GM18858 (cell line): ENCODE results near the gene CNOT4.
"Not testable (repeated sequence)": the region's sequence is repeated elsewhere in the genome, so short reads cannot be mapped to it uniquely, and the experiment has no call there.

ENCODE experiments used
- ATAC-seq: cut with Tn5 transposase; IDR thresholded peaks from one replicate; pipeline ENCODE4 v1.9.1; 2021; ENCODE audit not compliant: unreplicated experiment

Gene CNOT4

DNA sequence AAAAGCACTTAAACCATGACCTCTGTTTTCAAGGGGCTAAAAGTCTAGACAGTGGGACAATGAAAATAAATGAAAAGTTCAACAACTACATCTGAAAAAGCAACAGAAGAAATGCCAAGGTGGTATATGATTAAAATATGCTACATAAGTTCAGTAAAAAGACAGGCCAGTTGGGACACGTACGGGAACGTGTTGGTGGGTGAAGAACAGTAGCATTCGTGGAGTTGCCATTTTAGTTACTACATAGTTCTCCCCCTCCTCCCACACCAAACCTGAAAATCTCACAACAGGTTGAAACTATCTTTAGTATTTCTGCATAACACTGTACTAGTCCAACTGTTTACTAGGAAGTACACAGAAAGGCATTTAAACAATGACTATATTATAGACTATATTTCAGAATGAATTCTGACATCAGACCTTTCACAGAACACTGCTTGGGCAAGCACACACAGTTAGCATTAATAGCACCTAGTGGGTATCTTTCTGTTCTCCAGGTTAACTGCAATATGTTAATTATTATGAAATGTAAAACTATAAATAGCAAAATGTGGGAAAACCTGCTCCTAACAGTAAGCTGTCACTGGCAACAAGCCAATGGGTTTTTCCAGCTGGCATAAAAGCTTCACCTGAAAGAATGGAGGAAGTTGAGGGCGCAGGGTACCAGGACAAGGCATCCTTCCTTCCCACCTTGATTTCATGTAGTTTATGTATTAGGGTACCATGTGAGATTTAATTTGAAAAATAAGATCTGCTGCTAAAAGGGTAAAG, 141.3 kb downstream of the CNOT4 start:
- ATAC-seq: no peak

DNA sequence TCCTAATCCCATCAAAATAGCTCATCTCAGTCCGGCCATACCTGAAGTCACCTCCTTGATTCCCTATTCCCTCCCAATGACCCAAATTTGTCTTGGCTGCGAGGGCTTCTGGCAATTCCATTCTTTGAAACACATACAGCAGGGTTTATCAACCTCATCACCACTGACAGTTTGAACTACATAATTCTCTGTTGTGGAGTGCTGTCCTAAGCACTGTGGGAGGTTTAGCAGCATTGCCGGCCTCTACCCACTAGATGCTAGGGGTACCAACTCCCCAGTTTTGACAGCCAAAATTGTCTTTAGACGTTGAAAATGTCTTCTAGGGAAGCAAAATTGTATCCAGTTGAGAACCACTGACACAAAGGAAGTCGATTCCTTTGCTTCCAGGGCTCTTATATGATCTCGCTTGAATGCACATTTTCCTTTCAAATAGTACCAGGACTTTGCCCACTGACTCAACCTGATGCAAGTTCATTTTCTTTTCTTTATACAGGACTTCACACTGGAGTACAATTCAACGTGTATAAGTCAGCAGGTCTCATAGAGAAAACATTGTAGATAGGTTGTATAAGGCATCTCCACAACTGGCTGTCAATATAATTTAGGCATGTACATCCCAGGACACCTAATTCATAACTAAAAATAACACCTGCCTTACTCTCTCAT, 142.9 kb downstream of the CNOT4 start:
- no peak for ATAC-seq

DNA sequence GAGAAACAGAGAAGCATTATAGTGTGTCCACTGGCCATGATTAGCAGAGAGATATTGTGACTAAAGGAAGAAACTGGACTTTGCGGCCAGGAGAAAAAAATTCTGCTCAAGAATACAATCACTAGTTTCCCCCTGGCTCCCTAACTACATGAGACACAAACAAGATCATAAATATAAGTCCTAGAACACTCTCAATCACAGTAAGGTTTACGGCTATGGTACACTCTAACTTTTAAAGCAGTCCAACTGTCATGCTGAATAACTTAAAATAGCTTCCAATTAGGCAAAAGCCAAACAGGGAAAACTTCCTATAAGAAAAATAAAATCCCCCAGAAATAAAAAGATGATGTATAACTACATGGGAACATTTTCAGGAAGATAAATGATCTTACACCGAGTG, 144.2 kb downstream of the CNOT4 start:
- no peak for ATAC-seq

- ATAC-seq: no peak
Measured at GRCh38 chr7:135364206-135364605, 145.7 kb downstream of the CNOT4 start.

- no peak for ATAC-seq
Measured at GRCh38 chr7:135362871-135363270, 147.0 kb downstream of the CNOT4 start.

GRCh38 chr7:135361788-135362187, 148.1 kb downstream of the CNOT4 start:
- no peak for ATAC-seq

GRCh38 chr7:135359615-135360014, 150.3 kb downstream of the CNOT4 start:
- no peak for ATAC-seq

GRCh38 chr7:135355377-135356048, 154.4 kb downstream of the CNOT4 start:
- ATAC-seq: peak; percentile 46

DNA sequence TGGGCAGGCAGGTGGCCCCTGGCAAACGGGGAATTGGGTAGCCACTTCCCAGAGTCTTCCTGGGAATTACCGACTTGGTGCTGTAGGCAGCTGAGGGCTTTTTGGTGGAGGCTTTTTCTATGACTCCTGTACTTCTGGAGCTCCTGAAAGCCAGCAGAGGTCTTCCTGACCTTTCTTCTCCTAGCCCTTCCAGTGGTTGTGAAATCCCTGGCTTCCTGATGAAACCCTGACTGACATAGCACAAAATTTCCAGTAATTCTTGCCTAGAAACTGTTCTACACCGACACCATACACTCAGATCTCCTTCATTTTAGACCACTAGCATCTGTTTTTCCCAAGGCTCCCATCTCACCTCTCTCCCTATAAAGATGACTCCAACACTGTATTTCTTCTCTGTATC, 156.1 kb downstream of the CNOT4 start:
- no peak for ATAC-seq

DNA sequence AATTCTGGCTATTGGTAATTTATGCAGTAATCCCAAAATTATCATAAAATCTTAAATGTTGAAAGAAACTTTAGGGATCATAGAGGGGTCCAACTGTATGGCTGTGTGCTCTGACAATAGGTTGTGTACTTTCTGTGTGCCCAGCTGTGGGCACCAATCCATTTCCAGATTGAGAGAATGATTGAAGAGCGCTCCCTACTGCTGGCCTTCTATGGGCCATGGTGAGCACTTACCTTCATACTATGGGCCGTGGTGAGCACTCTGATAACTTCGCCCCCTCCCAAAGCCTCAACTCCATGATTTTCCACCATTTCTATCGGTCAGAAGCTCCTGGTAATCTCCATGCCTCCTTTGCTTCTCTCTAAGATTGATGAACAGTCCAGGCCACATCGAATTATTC, 157.6 kb downstream of the CNOT4 start:
- ATAC-seq: no peak

DNA sequence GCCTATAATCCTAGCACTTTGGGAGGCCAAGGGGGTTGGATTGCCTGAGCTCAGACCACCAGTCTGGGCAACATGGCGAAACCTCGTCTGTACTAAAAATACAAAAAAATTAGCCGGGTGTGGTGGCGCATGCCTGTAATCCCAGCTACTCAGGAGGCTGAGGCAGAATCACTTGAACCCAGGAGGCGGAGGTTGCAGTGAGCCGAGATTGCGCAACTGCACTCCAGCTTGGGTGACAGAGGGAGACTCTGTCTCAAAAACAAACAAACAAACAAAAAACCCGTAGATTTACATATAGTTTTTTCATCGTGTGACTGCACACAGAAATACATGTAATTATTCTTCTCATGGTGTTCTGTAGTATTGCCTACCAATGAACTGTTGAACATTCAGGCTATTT, 158.8 kb downstream of the CNOT4 start:
- ATAC-seq: not testable (repeated sequence)

GRCh38 chr7:135349746-135350145, 160.2 kb downstream of the CNOT4 start:
- no peak for ATAC-seq

- no peak for ATAC-seq
Measured at GRCh38 chr7:135348493-135348892, 161.4 kb downstream of the CNOT4 start.

DNA sequence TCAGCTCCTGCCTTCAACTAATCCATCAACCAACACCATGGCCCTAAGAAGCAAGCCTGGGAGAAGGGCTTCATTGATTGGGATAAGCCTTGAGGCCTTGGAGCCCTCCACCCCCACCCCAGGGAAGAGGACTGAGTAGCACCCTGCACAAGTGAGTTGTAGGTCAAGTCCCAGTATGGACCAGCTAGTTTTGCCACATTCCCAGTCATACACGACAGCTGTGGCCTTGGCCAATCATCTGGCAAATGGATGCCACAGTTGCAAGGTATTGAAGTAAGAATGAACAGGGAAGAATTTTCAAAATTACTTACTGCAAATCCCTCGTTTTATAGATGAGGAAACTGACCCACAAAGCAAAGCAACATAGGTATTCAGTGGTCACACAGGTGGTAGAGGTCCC, 166.5 kb downstream of the CNOT4 start:
- no peak for ATAC-seq

DNA sequence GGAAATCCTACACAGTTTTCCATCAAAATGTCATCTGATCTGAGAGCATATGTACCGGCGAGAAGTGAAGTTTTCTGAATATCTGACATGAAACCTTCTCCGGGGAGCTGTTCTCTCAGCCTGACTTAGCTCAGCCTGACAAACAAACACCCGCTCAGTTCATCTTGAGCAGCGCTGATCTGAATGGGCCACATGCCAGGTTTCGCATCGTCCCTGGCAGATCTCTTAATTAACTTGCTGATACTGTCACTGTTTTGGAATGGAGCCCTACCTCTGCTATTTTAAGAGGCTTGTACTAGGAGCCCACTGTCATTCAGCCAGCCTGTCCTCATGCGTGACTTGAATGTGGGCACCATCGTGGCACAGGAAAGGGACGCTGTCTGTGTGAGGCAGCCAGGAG, 167.0 kb downstream of the CNOT4 start:
- no peak for ATAC-seq

DNA sequence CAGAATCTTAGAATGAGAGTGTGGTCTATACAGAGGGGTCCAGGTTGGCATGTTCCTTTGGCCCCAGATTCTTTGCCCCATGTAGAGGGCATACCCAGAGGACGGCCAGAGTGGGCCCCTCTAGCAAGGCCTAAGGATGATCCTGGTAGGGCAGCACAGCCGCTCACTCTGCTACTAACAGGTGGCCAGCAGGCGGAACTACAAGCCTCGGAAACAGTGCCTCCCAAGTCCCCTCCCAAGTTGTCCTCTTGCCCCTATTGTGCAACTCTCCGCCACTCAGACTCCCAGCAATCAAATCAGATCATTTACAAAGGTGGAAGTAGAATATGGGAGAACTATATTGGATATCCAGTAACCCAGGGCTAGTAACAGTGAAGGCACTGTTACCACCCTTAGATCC, 168.9 kb downstream of the CNOT4 start:
- no peak for ATAC-seq

DNA sequence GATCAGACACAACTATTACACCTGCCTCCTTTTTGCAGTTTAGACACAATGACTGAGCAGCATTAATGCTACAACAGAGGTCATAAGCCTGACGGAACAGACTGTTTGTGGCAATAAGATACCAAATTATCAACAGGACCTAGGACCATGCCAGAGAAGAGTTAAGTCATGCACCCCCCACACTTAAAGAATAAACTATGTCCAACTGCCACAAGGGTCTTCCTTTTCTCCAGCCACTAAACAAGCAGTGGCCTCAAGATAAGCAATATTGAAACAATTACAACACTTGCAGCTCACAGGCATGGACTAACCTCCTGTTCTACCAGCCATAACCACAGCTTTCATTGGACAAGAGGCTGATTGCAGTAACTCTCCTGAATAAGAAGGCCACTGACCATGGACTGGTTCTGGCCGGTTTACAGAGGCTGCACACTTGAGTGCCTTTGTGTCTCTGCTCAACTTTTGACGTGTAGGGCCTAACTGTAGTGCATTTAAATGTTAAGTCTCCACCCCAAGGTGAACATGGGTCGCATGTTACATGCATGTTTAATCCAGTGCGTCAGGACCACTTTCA, 171.8 kb downstream of the CNOT4 start:
- ATAC-seq: no peak

DNA sequence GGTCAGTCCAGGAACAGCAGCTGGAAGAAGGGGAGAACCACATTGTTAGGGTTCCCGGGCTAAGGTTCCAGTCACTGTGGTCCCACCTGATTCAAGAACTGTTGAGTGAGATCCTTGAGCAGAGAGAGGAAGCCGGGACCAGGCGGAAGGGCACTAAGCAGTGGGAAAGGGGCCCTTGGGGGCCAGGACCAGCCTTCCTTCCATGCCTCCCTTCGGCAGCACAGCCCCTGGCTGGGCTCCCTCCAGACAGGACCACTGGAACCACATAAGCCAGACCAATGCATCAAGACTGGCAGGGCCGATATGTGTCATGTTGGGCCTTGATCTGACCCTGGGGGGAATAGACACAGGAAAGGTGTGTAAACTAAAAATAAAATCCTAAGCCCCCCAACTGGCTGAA, 172.4 kb downstream of the CNOT4 start:
- ATAC-seq: no peak

DNA sequence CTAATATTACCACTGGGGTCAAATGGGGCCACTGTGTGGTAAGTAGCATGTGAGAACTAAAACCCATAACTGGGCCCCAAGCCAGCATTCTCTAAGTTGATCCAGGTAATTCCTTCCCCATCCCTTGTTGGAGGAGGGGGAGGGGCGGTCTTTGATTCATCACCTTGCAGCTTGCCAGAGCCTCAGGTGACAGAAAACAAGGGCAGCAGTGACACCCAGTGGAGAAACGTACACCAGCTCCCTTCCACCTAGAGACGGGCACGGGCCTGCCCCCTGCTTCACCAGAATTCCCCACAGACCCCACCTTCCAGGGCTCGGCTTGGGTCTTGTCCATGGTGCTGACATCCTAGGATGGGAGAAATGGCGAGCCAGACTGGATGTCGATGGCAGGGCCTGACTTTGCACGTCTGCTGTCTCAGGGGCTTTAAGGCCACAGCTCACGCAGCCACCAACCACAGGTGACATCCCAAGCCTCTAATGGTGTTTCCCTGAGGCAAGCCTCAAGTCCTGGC, 174.2 kb downstream of the CNOT4 start:
- no peak for ATAC-seq

DNA sequence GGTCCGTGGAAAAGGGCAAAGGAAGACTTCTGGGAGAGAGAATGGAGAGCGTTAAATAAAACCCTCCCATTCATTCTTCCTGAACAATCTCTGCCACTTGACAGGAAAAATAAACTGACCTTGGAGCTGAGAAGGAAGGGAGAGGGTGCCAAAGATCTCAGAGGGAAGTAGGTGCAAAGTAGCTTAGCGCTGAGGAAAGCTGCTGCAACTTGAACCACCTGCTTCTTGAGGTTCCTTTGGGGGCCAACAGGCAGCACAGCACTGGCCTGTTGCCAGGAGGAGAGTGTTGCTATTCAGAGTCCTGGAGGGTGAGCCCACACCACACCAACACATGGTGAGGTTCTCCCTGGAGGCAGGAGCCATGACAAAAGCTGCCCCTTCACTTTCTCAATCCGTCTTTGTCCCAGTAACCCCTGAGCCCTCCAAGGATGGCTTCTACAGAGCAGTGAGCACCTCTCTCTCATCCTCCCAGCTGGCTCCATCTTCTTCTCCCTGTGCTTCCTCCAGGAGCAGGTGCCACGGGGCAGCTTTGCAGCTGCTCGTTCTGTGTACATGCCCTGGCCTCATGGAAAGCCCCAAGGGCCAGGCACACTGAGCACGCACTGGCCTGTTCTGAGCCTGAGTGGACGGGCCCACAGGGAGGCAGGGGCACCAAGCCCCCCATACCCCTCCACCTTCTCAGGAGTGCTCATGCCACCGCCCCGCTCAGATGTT, 174.9 kb downstream of the CNOT4 start:
- no peak for ATAC-seq

DNA sequence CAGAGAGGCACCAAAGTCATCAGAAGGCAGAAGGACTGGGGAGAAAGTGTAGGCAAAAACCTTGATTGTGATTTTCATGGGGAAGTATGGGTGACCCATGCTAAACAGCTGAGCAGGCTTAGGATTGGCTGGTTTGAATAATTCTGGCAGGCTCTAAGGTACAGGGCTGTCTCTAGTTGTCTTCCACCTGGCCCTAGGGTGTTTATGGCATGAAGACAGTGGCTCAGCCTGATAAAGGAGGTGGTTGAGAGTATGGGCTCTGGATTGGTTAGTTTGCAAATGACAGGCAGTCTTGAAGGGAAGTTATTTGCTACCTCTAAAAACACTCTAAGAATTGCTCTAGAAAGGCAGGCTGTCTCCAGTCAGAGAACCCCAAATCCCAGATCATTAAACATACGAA, 176.0 kb downstream of the CNOT4 start:
- ATAC-seq: no peak
